GM12878 (cell line): Measurements from ENCODE around the gene CDYL2. TPM values are rescaled to one million over a fixed set of nuclear protein-coding genes. Genes with fewer than 3 reads are reported as not detected.
"Not testable (repeated sequence)": the region's sequence is repeated elsewhere in the genome, so short reads cannot be mapped to it uniquely, and the experiment has no call there.

Experiments used
- ATAC-seq: fragments of 200-7000 bp; cut with Tn5 transposase; 3 replicates; pipeline ENCODE4 v1.9.1; 2020; ENCODE audit warnings: mild to moderate bottlenecking, moderate library complexity
- BruUV-seq: library from RNA; stranded (reverse); fragments of 400-500 nt; replicated peaks from 2 replicates; lab custom pipeline; 2021; lab: Mats Ljungman, UMichigan
- CTCF ChIA-PET: fragments of 300-600 bp; sonication (Branson Sonifier 250); formaldehyde crosslinking; extraction: SDS; loops from one replicate; lab custom pipeline; 2021; ENCODE audit warnings: inconsistent platforms; lab: Yijun Ruan, JAX
- POLR2A ChIA-PET: fragments of 350-600 bp; formaldehyde crosslinking; extraction: SDS; loops from one replicate; lab custom pipeline; 2021; ENCODE audit warnings: inconsistent platforms; lab: Charles Lee
- RAD21 ChIA-PET: fragments of 300-600 bp; sonication (Branson Sonifier 250); formaldehyde crosslinking; loops from one replicate; lab custom pipeline; 2023; ENCODE audit warnings: antibody characterized with exemption; ENCODE audit not compliant: unreplicated experiment; lab: Charles Lee
- SMC1A ChIA-PET: fragments of 300-600 bp; sonication (Branson Sonifier 250); formaldehyde crosslinking; loops from one replicate; lab custom pipeline; 2023; ENCODE audit not compliant: unreplicated experiment, uncharacterized antibody; lab: Charles Lee
- DNase-seq: peaks from one replicate; pipeline ENCODE4 v3.0.0-alpha.2; 2011; ENCODE audit warnings: low read depth, low spot score
- FAIRE-seq: peaks from 3 replicates; lab custom pipeline; 2011; peaks lifted over from hg19 to GRCh38; lab: Jason Lieb, UNC
- H2AFZ ChIP-seq: 2 replicates; pipeline ENCODE4 v1.6.0; 2011; ENCODE audit warnings: low read depth, low read length, control low read depth; ENCODE audit not compliant: control insufficient read depth
- H3K27ac ChIP-seq: 2 replicates; pipeline ENCODE4 v1.5.1; 2011; ENCODE audit warnings: control low read depth; ENCODE audit not compliant: control insufficient read depth, insufficient read depth
- H3K27me3 ChIP-seq, 2 experiments: replicated peaks in 1 of 2; 2 replicates each; pipeline versions ENCODE4 v1.6.0 to v1.6.1; 2011; ENCODE audit warnings: low read length in 1 of 2; ENCODE audit not compliant: control insufficient read depth in 2 of 2, insufficient read depth in 2 of 2
- H3K36me3 ChIP-seq, 2 experiments: 2 replicates each; pipeline ENCODE4 v1.5.1; 2011; ENCODE audit warnings: low read length in 1 of 2; ENCODE audit not compliant: control insufficient read depth in 2 of 2, insufficient read depth in 2 of 2
- H3K4me1 ChIP-seq: 2 replicates; pipeline ENCODE4 v1.6.1; 2011; ENCODE audit warnings: mild to moderate bottlenecking, low read length, moderate library complexity, mixed read lengths; ENCODE audit not compliant: control insufficient read depth, insufficient read depth
- H3K4me2 ChIP-seq: 2 replicates; pipeline ENCODE4 v1.6.0; 2011; ENCODE audit warnings: control low read depth; ENCODE audit not compliant: control insufficient read depth, insufficient read depth
- H3K4me3 ChIP-seq: fragments of 200-600 bp; sonication (generic); 2 replicates; pipeline ENCODE4 v1.5.1; 2016
- H3K79me2 ChIP-seq: 2 replicates; pipeline ENCODE4 v1.6.0; 2011; ENCODE audit warnings: low read length; ENCODE audit not compliant: control insufficient read depth, insufficient read depth
- H3K9ac ChIP-seq: 2 replicates; pipeline ENCODE4 v1.8.0; 2011; ENCODE audit warnings: low read length, control low read depth, mixed read lengths; ENCODE audit not compliant: control insufficient read depth, insufficient read depth
- H3K9me3 ChIP-seq: replicated peaks from 3 replicates; pipeline ENCODE4 v1.5.1; 2011; ENCODE audit warnings: mild to moderate bottlenecking, low read length; ENCODE audit not compliant: control insufficient read depth, insufficient read depth
- H4K20me1 ChIP-seq: 2 replicates; pipeline ENCODE4 v1.6.0; 2011; ENCODE audit not compliant: control insufficient read depth, insufficient read depth
- ATF3 ChIP-seq: IDR thresholded peaks from 2 replicates; pipeline ENCODE4 v1.6.1; 2011; ENCODE audit warnings: low read depth, mild to moderate bottlenecking, low read length, moderate library complexity, borderline replicate concordance; ENCODE audit errors: extremely low read depth
- RAD51 ChIP-seq: fragments of 450-650 bp; IDR thresholded peaks from 2 replicates; pipeline ENCODE4 v1.6.1; 2016; ENCODE audit warnings: moderate library complexity, mild to moderate bottlenecking, inconsistent platforms
- WGBS: methylation state at CpG from one replicate; pipeline ENCODE4 v1.1.6; 2016; ENCODE audit warnings: low lambda C conversion rate; ENCODE audit not compliant: insufficient replicate concordance, insufficient coverage; ENCODE audit errors: missing lambda C conversion rate; 5-methylcytosine and 5-hydroxymethylcytosine counted together
- in situ Hi-C: fragments of 300-500 bp; cut with MboI; formaldehyde crosslinking; loops from 9 replicates; pipeline ENCODE4 v1.14.3; 2018; ENCODE audit warnings: mixed read lengths
- intact Hi-C: fragments of 100-400 bp; cut with micrococcal nuclease; formaldehyde crosslinking; loops from one replicate; pipeline ENCODE4 v1.14.2; 2022; ENCODE audit not compliant: unreplicated experiment
- polyA plus RNA-seq, 11 experiments: library from polyadenylated mRNA; depleted of rRNA in 4 of 11; unstranded in 6 of 11; stranded (reverse) in 5 of 11; fragments of >200 nt; fragmentation: Nextera tagmentation in 4 of 11; fragmentation: Illumina TruSeq in 1 of 11; extraction: Ambion mirVana in 4 of 11; extraction: Trizol in 1 of 11; gene quantifications; 1 replicate in 1 of 11; 2 replicates in 10 of 11; pipeline versions ENCODE4 v1.2.1 to v1.2.3, GENCODE V29; 2011 to 2016; ENCODE audit warnings: inconsistent platforms in 2 of 11, missing spikeins in 2 of 11, low read depth in 1 of 11
- total RNA-seq, 4 experiments: library from RNA; depleted of rRNA in 3 of 4; stranded (reverse); fragments of >200 nt in 3 of 4; fragmentation: Illumina TruSeq in 1 of 4; extraction: Trizol in 1 of 4; gene quantifications; 2 replicates each; pipeline versions ENCODE4 v1.2.1 to v1.2.3, GENCODE V29; 2013 to 2021
- TF ChIP-seq, protein P1 (sequence below): fragments of 150-350 bp; IDR thresholded peaks from 2 replicates; pipeline ENCODE4 v1.6.1; 2016; ENCODE audit warnings: low read depth, low read length
- TF ChIP-seq, protein P2 (sequence below): fragments of 450-650 bp; IDR thresholded peaks from 2 replicates; pipeline ENCODE4 v1.6.1; 2017; ENCODE audit warnings: mild to moderate bottlenecking

Gene CDYL2
- total and polyA plus RNA-seq, 10 of the 15 experiments (the other 5 are each of a cell fraction or from before 2014, with no cell fraction given), result 0.27 to 22.9 (median 3.9) TPM

GRCh38 chr16:80731915-80732314, 72.5 kb downstream of the CDYL2 start (continued):
- TF ChIP-seq, protein P1, sequence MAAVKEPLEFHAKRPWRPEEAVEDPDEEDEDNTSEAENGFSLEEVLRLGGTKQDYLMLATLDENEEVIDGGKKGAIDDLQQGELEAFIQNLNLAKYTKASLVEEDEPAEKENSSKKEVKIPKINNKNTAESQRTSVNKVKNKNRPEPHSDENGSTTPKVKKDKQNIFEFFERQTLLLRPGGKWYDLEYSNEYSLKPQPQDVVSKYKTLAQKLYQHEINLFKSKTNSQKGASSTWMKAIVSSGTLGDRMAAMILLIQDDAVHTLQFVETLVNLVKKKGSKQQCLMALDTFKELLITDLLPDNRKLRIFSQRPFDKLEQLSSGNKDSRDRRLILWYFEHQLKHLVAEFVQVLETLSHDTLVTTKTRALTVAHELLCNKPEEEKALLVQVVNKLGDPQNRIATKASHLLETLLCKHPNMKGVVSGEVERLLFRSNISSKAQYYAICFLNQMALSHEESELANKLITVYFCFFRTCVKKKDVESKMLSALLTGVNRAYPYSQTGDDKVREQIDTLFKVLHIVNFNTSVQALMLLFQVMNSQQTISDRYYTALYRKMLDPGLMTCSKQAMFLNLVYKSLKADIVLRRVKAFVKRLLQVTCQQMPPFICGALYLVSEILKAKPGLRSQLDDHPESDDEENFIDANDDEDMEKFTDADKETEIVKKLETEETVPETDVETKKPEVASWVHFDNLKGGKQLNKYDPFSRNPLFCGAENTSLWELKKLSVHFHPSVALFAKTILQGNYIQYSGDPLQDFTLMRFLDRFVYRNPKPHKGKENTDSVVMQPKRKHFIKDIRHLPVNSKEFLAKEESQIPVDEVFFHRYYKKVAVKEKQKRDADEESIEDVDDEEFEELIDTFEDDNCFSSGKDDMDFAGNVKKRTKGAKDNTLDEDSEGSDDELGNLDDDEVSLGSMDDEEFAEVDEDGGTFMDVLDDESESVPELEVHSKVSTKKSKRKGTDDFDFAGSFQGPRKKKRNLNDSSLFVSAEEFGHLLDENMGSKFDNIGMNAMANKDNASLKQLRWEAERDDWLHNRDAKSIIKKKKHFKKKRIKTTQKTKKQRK, result no peak
- TF ChIP-seq ATF3 (no peak), RAD51 (no peak)
- TF ChIP-seq, protein P2, sequence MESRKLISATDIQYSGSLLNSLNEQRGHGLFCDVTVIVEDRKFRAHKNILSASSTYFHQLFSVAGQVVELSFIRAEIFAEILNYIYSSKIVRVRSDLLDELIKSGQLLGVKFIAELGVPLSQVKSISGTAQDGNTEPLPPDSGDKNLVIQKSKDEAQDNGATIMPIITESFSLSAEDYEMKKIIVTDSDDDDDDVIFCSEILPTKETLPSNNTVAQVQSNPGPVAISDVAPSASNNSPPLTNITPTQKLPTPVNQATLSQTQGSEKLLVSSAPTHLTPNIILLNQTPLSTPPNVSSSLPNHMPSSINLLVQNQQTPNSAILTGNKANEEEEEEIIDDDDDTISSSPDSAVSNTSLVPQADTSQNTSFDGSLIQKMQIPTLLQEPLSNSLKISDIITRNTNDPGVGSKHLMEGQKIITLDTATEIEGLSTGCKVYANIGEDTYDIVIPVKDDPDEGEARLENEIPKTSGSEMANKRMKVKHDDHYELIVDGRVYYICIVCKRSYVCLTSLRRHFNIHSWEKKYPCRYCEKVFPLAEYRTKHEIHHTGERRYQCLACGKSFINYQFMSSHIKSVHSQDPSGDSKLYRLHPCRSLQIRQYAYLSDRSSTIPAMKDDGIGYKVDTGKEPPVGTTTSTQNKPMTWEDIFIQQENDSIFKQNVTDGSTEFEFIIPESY, result no peak

GRCh38 chr16:80727066-80727763, 77.2 kb downstream of the CDYL2 start:
- H3K36me3 ChIP-seq, H3K9me3 ChIP-seq, H3K79me2 ChIP-seq, CTCF ChIA-PET, BruUV-seq, POLR2A ChIA-PET, FAIRE-seq, in situ Hi-C loops, H2AFZ ChIP-seq, intact Hi-C loops, H3K4me2 ChIP-seq, ATAC-seq, H3K27ac ChIP-seq, H3K27me3 ChIP-seq, DNase-seq, H4K20me1 ChIP-seq, H3K4me1 ChIP-seq, RAD21 ChIA-PET, H3K4me3 ChIP-seq, H3K9ac ChIP-seq: not testable (repeated sequence)
- 77% methylated on average over 29 of the region's 29 CpGs for WGBS
- SMC1A ChIA-PET, result interaction anchor here (1.3 kb wide), 1 partner anchor 24 kb away, joined by 3 read pairs; no protein-coding TSS in a partner anchor
